A549 treated with GW870086 at 1 μM for 4 hours (cell line): Measurements from ENCODE around the gene KCNJ8. TPM values are rescaled to one million over a fixed set of nuclear protein-coding genes. Genes with fewer than 3 reads are reported as not detected.

Source experiments
- total RNA-seq: library from RNA; stranded (reverse); fragments of 200-300 nt; extraction: Qiagen RNA extraction; gene quantifications from 5 replicates; pipeline ENCODE4 v1.2.3, GENCODE V29; 2022; ENCODE audit warnings: low read depth

KCNJ8 gene
- 0.15 to 0.44 TPM (median 0.31 TPM) in 5 replicates for total RNA-seq

GRCh38 chr12:21774358-21775132 is at the start of gene KCNJ8:
KCNJ8 (minus strand) TSS chr12:21774706; CDS start chr12:21773616, 1,090 bp downstream.

Other genes with a start within 250 kb of the KCNJ8 start
- 3.4 to 4.4 TPM (median 3.7 TPM) in 5 replicates for gene SPX, start 248.4 kb downstream of the KCNJ8 start, total RNA-seq
- gene GYS2, start 169.9 kb downstream of the KCNJ8 start, total RNA-seq = not detected in 5 replicates
- gene LDHB, start 116.9 kb downstream of the KCNJ8 start, total RNA-seq = 1,587 to 1,689 TPM (median 1,596 TPM) in 5 replicates
- gene ABCC9, start 166.7 kb upstream of the KCNJ8 start, total RNA-seq = 0.01 TPM in 1 of 5 replicates, not detected in the others